HL-60/S4 (cell line): ENCODE data around the gene BEST2.

Experiments
- in situ Hi-C: fragments of 300-500 bp; cut with MboI; formaldehyde crosslinking; loops from 2 replicates; pipeline ENCODE4 v1.14.3; 2022; ENCODE audit warnings: low sequenced_read_pairs

The BEST2 gene

GRCh38 chr19:12785431-12786031, 33.9 kb downstream of the BEST2 start:
- in situ Hi-C loops: no loop called here

DNA sequence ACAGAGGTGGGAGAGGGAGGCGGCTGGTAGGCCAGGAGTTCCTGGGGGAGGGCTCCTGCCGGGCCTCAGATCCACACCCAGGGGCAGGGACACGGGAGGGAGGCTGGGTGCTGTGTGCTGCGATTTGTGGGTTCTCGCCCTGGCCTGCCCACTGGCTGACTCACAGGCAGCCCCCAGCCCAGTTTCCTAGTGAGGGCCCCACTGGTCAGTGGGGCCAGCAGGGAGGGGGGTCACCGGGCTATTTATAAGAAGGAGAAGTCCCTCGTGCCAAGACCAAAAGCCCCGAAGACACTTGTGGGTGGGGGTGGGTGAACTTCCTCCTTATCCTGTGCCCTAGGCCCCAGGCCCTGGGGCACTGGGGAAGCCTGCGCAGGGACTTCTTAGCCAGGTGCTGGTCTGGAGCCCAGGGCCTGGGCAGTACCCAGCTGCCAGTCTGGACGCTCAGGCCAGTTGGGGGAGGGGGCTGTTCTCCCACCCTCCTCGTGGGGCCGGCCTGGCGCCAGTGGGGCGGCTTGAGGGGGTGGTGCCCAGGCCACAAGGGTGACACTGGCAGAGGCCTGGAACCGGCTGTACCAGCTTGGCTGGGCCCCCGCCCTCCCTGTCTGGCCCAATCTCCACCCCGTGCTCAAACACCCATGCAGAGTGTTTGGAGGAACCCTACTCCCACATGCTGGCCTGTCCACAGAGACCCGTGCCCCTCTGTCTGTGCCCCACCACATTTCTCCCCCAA, 34.7 kb downstream of the BEST2 start:
- in situ Hi-C loops: no loop called here

- in situ Hi-C loops: no loop called here
These were observed 35.4 kb downstream of the BEST2 start for GRCh38 chr19:12786952-12787351.

DNA sequence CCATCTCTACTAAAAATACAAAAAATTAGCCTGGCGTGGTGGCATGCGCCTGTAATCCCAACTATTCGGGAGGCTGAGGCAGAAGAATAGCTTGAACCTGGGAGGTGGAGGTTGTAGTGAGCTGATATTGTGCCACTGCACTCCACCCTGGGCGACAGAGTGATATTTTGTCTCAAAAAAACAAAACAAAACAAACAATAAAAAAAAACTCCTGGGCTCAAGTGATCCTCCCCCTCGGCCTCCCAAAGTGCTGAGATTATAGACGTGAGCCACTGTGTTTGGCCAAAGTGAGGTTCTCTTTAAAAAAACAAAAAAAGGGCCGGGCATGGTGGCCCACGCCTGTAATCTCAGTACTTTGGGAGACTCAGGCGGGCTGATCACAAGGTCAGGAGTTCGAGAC, 35.9 kb downstream of the BEST2 start:
- in situ Hi-C loops: no loop called here

DNA sequence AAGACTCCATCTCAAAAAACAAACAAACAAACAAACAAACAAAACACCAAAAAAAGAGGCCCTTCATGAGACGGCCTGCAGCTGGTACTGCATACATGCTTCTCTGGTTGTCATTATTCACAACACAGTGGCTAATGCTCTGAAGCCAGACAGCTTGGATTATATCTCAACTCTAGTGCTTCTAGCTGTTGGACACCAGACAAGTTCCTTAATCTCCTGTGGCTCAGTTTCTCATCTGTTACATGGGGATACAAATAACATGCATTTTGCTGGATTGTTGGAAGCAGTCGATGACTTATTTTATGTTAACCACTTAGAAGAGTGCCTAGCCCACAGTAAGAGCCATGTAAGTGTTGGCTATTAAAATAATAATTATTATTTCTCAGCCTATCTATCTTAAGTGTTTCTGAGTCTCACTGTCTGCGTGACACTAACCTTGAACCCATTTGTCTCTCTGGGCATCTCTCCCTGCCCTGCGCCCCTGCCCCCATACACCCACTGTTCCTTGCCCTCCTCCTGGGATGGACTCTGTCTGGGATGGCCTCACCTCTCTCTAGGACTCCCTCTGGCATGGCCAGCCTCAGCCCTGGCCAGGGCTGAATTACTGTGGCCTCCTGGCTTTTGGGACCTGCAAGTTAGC, 36.6 kb downstream of the BEST2 start:
- in situ Hi-C loops: no loop called here

- in situ Hi-C loops: no loop called here
These were observed 37.1 kb downstream of the BEST2 start for GRCh38 chr19:12788682-12789097.

DNA sequence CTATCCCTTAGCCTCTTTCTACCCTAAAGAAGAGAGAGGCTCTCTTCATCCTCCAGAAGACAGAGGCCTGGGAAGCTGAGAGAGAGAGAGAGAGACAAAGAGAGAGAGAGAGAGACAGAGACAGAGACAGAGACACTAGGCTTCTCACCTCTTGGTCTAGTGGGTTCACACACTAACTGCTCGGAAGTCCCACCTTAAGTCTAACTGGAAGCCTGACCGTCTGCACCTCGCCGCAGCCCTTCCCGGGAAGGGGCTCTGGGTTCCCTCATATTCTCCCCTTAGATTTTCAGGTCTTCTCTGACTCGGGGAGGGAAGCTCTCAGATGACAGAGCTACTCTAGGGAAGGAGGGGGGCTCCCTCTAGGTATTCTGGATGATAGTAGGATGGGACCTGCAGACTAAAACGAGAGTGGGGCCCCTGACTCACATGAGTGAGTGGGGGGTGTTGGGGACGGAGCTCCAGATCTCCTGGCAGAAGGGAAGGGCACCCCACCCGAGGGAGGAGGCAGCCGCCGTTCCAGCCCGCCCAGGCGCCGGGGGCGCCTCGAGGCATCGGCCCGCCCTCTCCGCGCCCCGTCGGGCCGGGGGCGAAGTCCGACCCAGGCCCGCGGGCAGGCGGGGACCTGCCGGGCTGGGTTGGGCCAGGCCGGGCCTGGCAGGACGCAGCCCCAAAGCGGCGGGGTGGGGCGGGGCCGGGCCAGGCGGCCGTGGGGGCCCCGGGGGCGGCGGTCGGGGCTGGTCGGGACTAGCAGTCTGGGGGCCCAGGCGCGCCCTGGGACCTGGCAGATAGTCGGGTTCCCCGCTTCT, 37.7 kb downstream of the BEST2 start:
- in situ Hi-C loops: no loop called here

GRCh38 chr19:12789904-12790619, 38.5 kb downstream of the BEST2 start:
- in situ Hi-C loops: no loop called here

GRCh38 chr19:12790628-12791344, 39.2 kb downstream of the BEST2 start:
- in situ Hi-C loops: no loop called here

DNA sequence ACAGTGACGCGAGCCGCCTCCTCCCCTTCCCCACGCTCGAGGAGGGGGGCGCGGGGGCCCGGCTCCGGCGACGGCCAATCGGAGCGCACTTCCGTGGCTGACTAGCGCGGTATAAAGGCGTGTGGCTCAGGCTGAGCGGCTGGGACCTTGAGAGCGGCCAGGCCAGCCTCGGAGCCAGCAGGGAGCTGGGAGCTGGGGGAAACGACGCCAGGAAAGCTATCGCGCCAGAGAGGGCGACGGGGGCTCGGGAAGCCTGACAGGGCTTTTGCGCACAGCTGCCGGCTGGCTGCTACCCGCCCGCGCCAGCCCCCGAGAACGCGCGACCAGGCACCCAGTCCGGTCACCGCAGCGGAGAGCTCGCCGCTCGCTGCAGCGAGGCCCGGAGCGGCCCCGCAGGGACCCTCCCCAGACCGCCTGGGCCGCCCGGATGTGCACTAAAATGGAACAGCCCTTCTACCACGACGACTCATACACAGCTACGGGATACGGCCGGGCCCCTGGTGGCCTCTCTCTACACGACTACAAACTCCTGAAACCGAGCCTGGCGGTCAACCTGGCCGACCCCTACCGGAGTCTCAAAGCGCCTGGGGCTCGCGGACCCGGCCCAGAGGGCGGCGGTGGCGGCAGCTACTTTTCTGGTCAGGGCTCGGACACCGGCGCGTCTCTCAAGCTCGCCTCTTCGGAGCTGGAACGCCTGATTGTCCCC, 39.9 kb downstream of the BEST2 start, which contains the start of gene JUNB:
JUNB (plus strand) TSS at position 142 of the 706 bp plus-strand sequence; CDS start at position 428, 286 bp downstream.
- in situ Hi-C loops: no loop called here

DNA sequence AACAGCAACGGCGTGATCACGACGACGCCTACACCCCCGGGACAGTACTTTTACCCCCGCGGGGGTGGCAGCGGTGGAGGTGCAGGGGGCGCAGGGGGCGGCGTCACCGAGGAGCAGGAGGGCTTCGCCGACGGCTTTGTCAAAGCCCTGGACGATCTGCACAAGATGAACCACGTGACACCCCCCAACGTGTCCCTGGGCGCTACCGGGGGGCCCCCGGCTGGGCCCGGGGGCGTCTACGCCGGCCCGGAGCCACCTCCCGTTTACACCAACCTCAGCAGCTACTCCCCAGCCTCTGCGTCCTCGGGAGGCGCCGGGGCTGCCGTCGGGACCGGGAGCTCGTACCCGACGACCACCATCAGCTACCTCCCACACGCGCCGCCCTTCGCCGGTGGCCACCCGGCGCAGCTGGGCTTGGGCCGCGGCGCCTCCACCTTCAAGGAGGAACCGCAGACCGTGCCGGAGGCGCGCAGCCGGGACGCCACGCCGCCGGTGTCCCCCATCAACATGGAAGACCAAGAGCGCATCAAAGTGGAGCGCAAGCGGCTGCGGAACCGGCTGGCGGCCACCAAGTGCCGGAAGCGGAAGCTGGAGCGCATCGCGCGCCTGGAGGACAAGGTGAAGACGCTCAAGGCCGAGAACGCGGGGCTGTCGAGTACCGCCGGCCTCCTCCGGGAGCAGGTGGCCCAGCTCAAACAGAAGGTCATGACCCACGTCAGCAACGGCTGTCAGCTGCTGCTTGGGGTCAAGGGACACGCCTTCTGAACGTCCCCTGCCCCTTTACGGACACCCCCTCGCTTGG, 40.7 kb downstream of the BEST2 start:
- in situ Hi-C loops: no loop called here

- in situ Hi-C loops: no loop called here
These were observed 41.3 kb downstream of the BEST2 start for GRCh38 chr19:12792853-12793289.

GRCh38 chr19:12793290-12794195, 42.0 kb downstream of the BEST2 start:
- in situ Hi-C loops: no loop called here

GRCh38 chr19:12794196-12794941, 42.8 kb downstream of the BEST2 start:
- in situ Hi-C loops: no loop called here

GRCh38 chr19:12794971-12795381, 43.4 kb downstream of the BEST2 start:
- in situ Hi-C loops: loop anchor here (5.0 kb wide), 1 partner anchor 33 kb away; no protein-coding TSS in a partner anchor
